Ishikawa (cell line): Measurements from ENCODE around the gene CCDC141.

Experiments used
- CEBPB ChIP-seq: IDR thresholded peaks from 2 replicates; pipeline ENCODE4 v1.6.1; 2012
- CREB1 ChIP-seq: IDR thresholded peaks from 2 replicates; pipeline ENCODE4 v1.6.1; 2012; ENCODE audit warnings: low read depth
- EGR1 ChIP-seq: IDR thresholded peaks from 2 replicates; pipeline ENCODE4 v1.6.1; 2012
- EP300 ChIP-seq: IDR thresholded peaks from 2 replicates; pipeline ENCODE4 v1.6.1; 2012; ENCODE audit warnings: borderline replicate concordance
- FOXM1 ChIP-seq: IDR thresholded peaks from 2 replicates; pipeline ENCODE4 v1.6.1; 2012; ENCODE audit warnings: low read depth, borderline replicate concordance
- MAX ChIP-seq: IDR thresholded peaks from 2 replicates; pipeline ENCODE4 v1.6.1; 2012
- NFIC ChIP-seq: IDR thresholded peaks from 2 replicates; pipeline ENCODE4 v1.6.1; 2012
- RAD21 ChIP-seq: IDR thresholded peaks from 2 replicates; pipeline ENCODE4 v1.6.1; 2012; ENCODE audit warnings: low read depth
- TAF1 ChIP-seq: IDR thresholded peaks from 2 replicates; pipeline ENCODE4 v1.6.1; 2012; ENCODE audit warnings: low read depth, mild to moderate bottlenecking
- TCF12 ChIP-seq: IDR thresholded peaks from 2 replicates; pipeline ENCODE4 v1.6.1; 2012; ENCODE audit warnings: low read depth
- TEAD4 ChIP-seq: IDR thresholded peaks from 2 replicates; pipeline ENCODE4 v1.6.1; 2012
- USF1 ChIP-seq: IDR thresholded peaks from 2 replicates; pipeline ENCODE4 v1.6.1; 2012
- YY1 ChIP-seq: IDR thresholded peaks from 2 replicates; pipeline ENCODE4 v1.6.1; 2012; ENCODE audit warnings: low read depth
- ZBTB7A ChIP-seq: IDR thresholded peaks from 2 replicates; pipeline ENCODE4 v1.6.1; 2012; ENCODE audit warnings: low read depth
- TF ChIP-seq, protein P1 (sequence below): IDR thresholded peaks from 2 replicates; pipeline ENCODE4 v1.6.1; 2012; ENCODE audit warnings: low read depth, mild to moderate bottlenecking

The CCDC141 gene

DNA sequence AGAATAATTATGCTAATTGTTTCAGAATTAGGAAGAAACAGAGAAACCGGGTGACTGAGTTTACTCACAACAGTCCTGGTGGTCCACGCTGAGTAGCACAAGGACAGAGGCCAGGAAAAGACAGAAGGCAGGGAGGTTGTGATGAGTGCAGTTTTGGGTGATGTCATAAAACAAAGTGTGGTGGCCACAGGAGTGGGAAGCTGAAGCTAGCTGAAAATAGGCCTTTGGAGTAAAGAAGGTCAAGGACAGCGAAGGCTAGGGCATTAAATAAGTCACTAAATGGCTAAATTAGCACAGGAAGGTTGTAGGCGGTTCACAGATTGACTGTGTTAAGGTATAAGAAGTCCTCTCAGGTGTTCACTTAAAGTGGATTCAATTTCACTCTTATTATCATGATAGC, 121.9 kb downstream of the CCDC141 start:
- TF ChIP-seq FOXM1 (no peak), EGR1 (no peak), ZBTB7A (no peak), RAD21 (no peak), TAF1 (no peak), TCF12 (no peak), EP300 (no peak), CREB1 (no peak), YY1 (no peak), CEBPB (no peak), TEAD4 (no peak), NFIC (no peak), MAX (no peak), USF1 (no peak)
- TF ChIP-seq, protein P1, sequence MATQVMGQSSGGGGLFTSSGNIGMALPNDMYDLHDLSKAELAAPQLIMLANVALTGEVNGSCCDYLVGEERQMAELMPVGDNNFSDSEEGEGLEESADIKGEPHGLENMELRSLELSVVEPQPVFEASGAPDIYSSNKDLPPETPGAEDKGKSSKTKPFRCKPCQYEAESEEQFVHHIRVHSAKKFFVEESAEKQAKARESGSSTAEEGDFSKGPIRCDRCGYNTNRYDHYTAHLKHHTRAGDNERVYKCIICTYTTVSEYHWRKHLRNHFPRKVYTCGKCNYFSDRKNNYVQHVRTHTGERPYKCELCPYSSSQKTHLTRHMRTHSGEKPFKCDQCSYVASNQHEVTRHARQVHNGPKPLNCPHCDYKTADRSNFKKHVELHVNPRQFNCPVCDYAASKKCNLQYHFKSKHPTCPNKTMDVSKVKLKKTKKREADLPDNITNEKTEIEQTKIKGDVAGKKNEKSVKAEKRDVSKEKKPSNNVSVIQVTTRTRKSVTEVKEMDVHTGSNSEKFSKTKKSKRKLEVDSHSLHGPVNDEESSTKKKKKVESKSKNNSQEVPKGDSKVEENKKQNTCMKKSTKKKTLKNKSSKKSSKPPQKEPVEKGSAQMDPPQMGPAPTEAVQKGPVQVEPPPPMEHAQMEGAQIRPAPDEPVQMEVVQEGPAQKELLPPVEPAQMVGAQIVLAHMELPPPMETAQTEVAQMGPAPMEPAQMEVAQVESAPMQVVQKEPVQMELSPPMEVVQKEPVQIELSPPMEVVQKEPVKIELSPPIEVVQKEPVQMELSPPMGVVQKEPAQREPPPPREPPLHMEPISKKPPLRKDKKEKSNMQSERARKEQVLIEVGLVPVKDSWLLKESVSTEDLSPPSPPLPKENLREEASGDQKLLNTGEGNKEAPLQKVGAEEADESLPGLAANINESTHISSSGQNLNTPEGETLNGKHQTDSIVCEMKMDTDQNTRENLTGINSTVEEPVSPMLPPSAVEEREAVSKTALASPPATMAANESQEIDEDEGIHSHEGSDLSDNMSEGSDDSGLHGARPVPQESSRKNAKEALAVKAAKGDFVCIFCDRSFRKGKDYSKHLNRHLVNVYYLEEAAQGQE: no peak

GRCh38 chr2:178927173-178927572, 122.8 kb downstream of the CCDC141 start:
- TF ChIP-seq YY1: no peak
- TF ChIP-seq NFIC: no peak
- TF ChIP-seq EGR1: no peak
- TF ChIP-seq EP300: no peak
- no peak for TF ChIP-seq ZBTB7A
- TF ChIP-seq CEBPB: no peak
- TF ChIP-seq MAX: no peak

- no peak for TF ChIP-seq EP300
- TF ChIP-seq ZBTB7A: no peak
- TF ChIP-seq, protein P1: no peak
- TF ChIP-seq USF1: no peak
- TF ChIP-seq MAX: no peak
- TF ChIP-seq CEBPB: no peak
- no peak for TF ChIP-seq CREB1
- no peak for TF ChIP-seq RAD21
- no peak for TF ChIP-seq TCF12
- no peak for TF ChIP-seq YY1
- no peak for TF ChIP-seq TEAD4
- TF ChIP-seq TAF1: no peak
- no peak for TF ChIP-seq EGR1
- TF ChIP-seq FOXM1: no peak
- TF ChIP-seq NFIC: no peak
Measured at GRCh38 chr2:178924817-178925216, 125.1 kb downstream of the CCDC141 start.

- TF ChIP-seq, protein P1: no peak
- TF ChIP-seq EP300: no peak
- no peak for TF ChIP-seq CREB1
- TF ChIP-seq NFIC: no peak
- no peak for TF ChIP-seq TEAD4
- no peak for TF ChIP-seq YY1
- TF ChIP-seq CEBPB: no peak
- no peak for TF ChIP-seq EGR1
- no peak for TF ChIP-seq USF1
- TF ChIP-seq FOXM1: no peak
Measured at GRCh38 chr2:178923546-178923945, 126.4 kb downstream of the CCDC141 start.
